ENCODE data around the gene ARHGEF3. TPM values are rescaled to one million over a fixed set of nuclear protein-coding genes. Genes with fewer than 3 reads are reported as not detected.
A peak's percentile ranks its signal among the peaks of the same experiment; 100 is the strongest.

ARHGEF3 gene
- total and polyA plus RNA-seq, 8 donors = 19.5 to 34.1 (median 24.4) TPM

- TF ChIP-seq, protein P1, sequence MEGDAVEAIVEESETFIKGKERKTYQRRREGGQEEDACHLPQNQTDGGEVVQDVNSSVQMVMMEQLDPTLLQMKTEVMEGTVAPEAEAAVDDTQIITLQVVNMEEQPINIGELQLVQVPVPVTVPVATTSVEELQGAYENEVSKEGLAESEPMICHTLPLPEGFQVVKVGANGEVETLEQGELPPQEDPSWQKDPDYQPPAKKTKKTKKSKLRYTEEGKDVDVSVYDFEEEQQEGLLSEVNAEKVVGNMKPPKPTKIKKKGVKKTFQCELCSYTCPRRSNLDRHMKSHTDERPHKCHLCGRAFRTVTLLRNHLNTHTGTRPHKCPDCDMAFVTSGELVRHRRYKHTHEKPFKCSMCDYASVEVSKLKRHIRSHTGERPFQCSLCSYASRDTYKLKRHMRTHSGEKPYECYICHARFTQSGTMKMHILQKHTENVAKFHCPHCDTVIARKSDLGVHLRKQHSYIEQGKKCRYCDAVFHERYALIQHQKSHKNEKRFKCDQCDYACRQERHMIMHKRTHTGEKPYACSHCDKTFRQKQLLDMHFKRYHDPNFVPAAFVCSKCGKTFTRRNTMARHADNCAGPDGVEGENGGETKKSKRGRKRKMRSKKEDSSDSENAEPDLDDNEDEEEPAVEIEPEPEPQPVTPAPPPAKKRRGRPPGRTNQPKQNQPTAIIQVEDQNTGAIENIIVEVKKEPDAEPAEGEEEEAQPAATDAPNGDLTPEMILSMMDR (IDR thresholded peaks at IDR 0.05) = no peak
- Histone ChIP-seq H3K4me3 (no peak overlapping the region), H3K27ac (peak overlapping the region in 1 of 2 donors; percentile 93), H3K9me3 (no peaks in the 10 kb centered on the region), H3K36me3 (no peaks in the 10 kb centered on the region), H3K4me1 (peaks cover 10 to 92% of the 10 kb centered on the region in 2 donors), H3K27me3 (no peaks in the 10 kb centered on the region)
- intact Hi-C loops (cut with DNase I) = no loop called here
- DNase-seq = no peak
- ATAC-seq = no peak
Measured at GRCh38 chr3:56789076-56789475, 12.7 kb downstream of the ARHGEF3 start.

- intact Hi-C loops (cut with DNase I) = no loop called here
- DNase-seq = no peak
- no peaks in the 10 kb centered on the region for H3K36me3 ChIP-seq
- TF ChIP-seq, protein P1 (IDR thresholded peaks at IDR 0.05) = no peak
- H3K4me1 ChIP-seq = peaks cover 16 to 92% of the 10 kb centered on the region in 2 donors
- H3K9me3 ChIP-seq = no peaks in the 10 kb centered on the region
- ATAC-seq = no peak
- peak overlapping the region in 1 of 2 donors; percentile 93 for H3K27ac ChIP-seq
- H3K4me3 ChIP-seq = no peak overlapping the region
- H3K27me3 ChIP-seq = no peaks in the 10 kb centered on the region
Measured at GRCh38 chr3:56788521-56788920, 13.2 kb downstream of the ARHGEF3 start.

DNA sequence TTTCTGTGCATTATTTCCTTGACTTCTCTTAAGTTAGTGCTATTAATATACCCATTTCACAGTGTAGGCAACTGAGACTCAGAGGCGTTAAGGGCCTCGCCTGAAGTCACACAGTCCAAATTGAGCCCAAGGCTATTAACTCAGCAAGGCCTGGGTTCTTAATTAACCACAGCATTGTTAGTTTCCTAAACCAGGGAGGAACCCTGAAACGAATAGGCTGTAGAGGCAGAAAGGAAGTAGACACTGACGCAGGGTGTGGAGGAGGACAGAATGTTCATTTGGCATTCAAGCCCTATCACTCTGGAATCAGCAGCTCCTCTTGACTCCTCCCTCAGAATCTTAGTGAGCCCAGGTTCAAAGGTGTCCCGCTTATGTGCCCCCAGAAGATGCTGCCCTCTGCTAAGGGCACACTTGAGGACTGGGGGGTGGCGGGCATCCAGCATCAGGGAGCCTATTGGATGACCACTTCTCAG lies 13.9 kb downstream of the ARHGEF3 start:
- Histone ChIP-seq H3K4me3 (no peak overlapping the region), H3K27ac (peak overlapping the region; percentile 41 to 93), H3K4me1 (peaks cover 23 to 99% of the 10 kb centered on the region in 2 donors), H3K27me3 (no peaks in the 10 kb centered on the region), H3K9me3 (no peaks in the 10 kb centered on the region), H3K36me3 (no peaks in the 10 kb centered on the region)
- DNase-seq = no peak
- intact Hi-C loops (cut with DNase I) = no loop called here
- ATAC-seq = no peak
- TF ChIP-seq, protein P1 (IDR thresholded peaks at IDR 0.05) = no peak

- no peak for DNase-seq
- no peaks in the 10 kb centered on the region for H3K27me3 ChIP-seq
- H3K36me3 ChIP-seq = no peaks in the 10 kb centered on the region
- no peaks in the 10 kb centered on the region for H3K9me3 ChIP-seq
- peak; percentile 58 for ATAC-seq
- no peak overlapping the region for H3K4me3 ChIP-seq
- TF ChIP-seq, protein P1 (IDR thresholded peaks at IDR 0.05) = no peak
- H3K27ac ChIP-seq = peak overlapping the region; percentile 41 to 93
- peaks cover 28 to 100% of the 10 kb centered on the region in 2 donors for H3K4me1 ChIP-seq
- intact Hi-C loops (cut with DNase I) = no loop called here
Measured at GRCh38 chr3:56787258-56787775, 14.4 kb downstream of the ARHGEF3 start.

DNA sequence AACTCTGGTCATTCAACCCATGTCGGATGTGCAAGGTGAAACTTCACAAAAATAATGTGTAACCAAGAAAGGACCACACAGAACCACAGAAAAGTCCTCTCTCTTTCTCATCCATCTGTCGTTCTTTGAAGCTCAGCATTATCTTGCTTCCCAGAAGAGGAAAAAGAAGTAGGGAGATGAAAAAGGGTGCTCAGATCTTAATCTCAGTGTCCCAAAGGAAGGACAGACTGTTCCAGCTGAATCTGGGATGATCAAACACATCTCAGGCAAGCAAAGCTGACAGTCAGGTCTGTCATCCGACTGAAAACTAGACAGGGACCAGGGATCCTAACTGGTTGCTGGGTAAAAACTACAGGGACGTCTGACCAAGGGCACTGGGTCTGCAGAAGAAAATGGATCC lies 16.2 kb downstream of the ARHGEF3 start:
- peak overlapping the region; percentile 80 to 93 for H3K27ac ChIP-seq
- intact Hi-C loops (cut with DNase I) = no loop called here
- ATAC-seq (no peak), DNase-seq (no peak)
- H3K9me3 ChIP-seq = no peaks in the 10 kb centered on the region
- peaks cover 29 to 99% of the 10 kb centered on the region in 2 donors for H3K4me1 ChIP-seq
- H3K4me3 ChIP-seq = no peak overlapping the region
- no peaks in the 10 kb centered on the region for H3K27me3 ChIP-seq
- no peaks in the 10 kb centered on the region for H3K36me3 ChIP-seq
- TF ChIP-seq, protein P1 (IDR thresholded peaks at IDR 0.05) = no peak

Data from left lung (tissue), 10 donors.